Glomerular visceral epithelial cell (primary cell): ENCODE results near the gene PTPRE.

Experiments
- DNase-seq: peaks from one replicate; pipeline ENCODE4 v3.0.0-alpha.2; 2016; ENCODE audit errors: extremely low spot score

PTPRE gene

GRCh38 chr10:127951861-127952574 lies 45.1 kb downstream of the PTPRE start:
- DNase-seq: no peak

- DNase-seq: no peak
Measured at GRCh38 chr10:127952575-127952869, 45.6 kb downstream of the PTPRE start.

DNA sequence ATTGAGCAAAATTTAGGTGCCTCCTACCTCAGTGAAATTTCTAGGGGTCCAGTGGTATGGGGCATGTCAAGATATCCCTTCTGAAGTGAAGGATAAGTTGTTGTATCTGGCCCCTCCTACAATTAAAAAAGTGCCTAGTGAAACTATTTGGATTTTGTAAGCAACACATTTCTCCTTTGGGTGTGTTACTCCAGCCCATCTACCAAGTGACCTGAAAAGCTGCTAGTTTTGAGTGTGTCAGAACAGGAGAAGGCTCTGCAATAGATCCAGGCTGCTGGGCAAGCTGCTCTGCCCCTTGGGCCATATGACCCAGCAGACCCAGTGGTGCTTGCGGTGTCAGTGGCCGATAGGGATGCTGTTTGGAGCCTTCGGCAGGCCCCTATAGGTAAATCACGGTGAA lies 46.0 kb downstream of the PTPRE start:
- DNase-seq: no peak

DNA sequence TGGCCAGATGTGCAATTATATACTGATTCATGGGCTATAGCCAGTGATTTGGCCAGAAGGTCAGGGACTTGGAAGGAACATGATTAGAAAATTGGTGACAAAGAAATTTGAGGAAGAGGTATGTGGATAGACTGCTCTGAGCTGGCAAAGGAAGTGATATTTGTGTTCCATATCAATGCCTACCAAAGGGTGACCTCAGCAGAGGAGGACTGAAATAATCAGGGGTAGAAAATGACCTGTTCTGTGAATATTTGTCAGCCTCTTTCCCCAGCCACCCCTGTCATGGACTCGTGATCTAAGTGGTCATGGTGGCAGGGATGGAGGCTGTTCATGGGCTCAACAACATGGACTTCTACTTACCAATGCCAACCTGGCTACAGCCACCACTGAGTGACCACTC lies 47.0 kb downstream of the PTPRE start:
- no peak for DNase-seq

DNA sequence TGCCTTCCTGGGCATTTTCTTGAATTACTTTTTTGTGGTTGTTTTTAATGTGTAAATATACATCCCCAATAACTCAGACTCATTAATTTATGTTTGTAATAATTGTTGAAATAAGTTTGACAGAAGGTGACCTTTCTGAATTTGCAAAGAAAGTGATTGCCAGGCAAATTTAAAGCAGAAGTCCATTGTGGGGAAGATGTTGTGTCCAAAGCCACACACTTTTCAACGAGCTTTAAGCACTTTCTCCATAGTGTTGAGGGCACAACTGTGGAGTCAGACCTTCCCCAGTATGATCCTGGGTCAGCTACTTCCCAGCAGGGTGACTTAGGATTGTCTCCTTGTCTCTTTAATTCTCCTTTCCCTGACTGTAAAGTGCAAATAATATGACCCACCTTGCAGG lies 52.5 kb downstream of the PTPRE start:
- no peak for DNase-seq

- DNase-seq: no peak
Measured at GRCh38 chr10:127961071-127961470, 54.2 kb downstream of the PTPRE start.

- no peak for DNase-seq
Measured at GRCh38 chr10:127962205-127962604, 55.3 kb downstream of the PTPRE start.

- no peak for DNase-seq
Measured at GRCh38 chr10:127963136-127963535, 56.2 kb downstream of the PTPRE start.

DNA sequence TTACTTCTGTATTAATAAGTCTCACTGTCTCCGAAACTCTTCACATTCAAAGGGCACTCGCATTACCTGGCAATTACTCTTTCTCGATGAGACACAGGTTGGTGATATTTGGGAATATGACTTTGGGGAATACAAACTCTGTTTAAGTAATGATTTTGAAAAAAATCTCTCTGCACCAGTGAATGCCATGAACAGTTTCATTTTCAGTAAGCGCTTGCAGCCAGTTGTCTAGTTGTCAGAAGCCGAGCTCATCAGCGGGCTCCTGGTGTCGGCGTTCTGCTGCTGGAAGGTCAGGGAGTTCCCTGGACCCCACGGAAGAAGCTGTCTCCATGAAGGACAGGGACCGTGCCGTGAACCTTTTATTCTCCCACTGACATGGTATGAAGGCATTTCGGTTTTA lies 57.7 kb downstream of the PTPRE start:
- DNase-seq: no peak

DNA sequence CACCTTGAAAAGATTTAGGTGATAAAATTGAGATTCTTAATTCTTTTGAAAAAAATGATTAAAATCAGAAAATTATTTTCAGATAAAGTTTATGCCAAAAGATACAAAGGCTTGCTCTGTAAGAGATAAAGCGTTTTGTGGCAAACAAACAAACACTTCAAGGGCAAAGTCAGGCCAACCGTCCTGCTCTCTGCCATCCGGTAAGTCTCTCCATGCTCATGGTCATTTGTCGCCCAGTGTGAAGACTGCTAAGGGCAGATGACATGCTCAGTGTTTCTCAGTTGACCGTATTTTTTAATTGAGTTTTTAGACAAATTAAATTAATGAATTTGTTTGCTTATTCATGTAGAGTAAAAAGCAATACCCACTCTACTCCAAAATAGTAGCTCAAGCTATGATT lies 60.0 kb downstream of the PTPRE start:
- DNase-seq: no peak

DNA sequence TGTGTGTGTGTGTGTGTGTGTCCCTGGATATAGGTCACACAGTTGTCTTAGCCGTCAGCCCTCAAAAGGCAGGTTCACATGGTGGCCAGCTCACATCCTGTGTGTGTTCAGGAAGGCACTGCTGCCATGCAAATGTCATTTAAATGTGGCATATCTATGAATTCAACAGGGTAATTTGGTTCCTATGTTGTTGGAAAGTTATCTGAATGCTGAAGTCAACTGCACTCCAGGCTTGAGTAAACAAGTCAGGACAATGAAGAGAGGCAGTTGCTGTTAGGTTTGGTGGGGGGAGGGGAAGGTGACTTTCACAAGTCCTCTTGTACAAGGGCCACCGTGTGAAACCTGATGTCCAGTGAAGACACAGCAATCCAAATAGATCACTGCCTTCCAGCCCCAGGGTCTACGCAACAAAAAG lies 61.1 kb downstream of the PTPRE start:
- no peak for DNase-seq

DNA sequence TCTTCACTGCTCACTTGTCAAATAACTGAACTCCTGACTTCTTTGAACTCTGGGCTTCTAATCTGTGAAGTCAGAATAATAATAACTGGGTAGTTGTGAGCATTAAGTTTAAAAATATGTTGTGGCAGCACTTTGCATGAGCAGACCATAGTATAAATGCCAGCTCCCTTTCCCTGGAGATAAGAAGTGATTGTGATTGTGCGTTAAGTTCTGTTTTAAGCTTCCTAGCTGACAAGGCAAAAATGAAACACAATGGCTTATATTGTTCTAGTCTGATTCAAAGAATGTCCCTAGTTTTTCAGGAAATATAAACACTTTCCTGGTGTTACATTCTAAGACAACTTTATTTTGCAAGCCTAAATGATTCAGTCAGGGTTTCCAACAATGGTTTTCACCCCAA lies 61.8 kb downstream of the PTPRE start:
- no peak for DNase-seq

DNA sequence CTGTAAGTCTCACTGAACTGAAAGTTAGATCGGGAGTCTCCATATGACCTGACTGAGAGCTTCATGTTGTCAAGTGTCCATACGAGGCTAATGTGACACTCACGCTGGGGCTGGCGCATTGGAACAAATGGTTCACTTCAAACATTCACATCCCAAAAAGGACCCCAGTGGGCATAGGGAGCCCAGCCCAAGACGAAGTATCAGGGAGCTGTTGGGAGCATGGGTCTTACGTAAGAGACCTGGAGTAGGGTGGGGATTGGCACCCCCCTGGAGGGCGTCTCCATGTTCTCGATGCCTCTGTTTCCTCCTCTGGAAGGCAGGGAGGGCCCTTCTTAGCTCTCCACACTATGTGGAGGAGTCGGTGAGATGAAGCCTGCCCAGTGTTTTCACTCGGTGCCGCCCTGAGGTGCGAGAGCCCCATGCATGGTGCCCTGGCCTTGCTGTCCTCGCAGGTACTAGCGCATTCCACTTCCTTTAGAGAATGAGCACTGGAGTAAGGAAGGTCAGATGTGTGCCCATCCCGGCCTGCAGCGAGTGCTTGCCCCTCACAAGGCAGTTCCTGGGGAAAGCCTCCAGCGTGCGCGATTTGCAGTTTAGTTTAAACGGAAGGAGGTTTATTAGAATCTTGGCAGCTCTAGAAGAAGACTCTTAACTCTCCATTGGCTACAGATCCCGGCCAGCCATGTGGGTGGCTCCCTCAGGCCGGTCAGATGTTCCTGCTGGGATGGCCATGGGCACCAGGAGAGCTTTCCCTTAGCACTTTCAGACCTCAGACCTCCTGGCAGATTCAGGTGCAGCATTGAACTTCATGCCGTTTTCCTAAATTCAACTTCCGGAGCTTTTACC lies 64.4 kb downstream of the PTPRE start:
- no peak for DNase-seq

- DNase-seq: no peak
Measured at GRCh38 chr10:127971963-127972615, 65.2 kb downstream of the PTPRE start.

GRCh38 chr10:127972751-127973357 lies 66.0 kb downstream of the PTPRE start:
- no peak for DNase-seq

- no peak for DNase-seq
Measured at GRCh38 chr10:127973791-127974311, 66.9 kb downstream of the PTPRE start.

DNA sequence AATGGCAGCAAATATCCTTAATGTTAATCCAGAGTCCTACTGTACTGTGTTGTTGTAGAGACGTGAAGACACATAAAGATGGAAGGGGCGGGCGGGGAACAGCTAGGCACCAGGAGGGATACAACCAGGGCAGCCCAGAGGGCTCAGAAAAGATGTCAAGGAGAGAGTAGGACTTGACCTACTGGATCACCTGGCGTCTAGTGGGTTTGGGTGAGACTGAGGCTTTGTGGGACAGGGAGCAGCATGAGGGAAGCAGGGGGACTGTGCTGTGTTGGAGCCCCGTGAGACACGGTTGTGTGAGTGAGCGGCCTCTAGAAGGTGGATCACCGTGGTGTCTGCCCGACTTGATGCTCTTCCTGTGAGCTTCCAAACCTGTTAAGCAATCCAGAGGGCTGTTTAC lies 68.0 kb downstream of the PTPRE start:
- DNase-seq: no peak

GRCh38 chr10:127976286-127976685 lies 69.4 kb downstream of the PTPRE start:
- DNase-seq: no peak

- DNase-seq: no peak
Measured at GRCh38 chr10:127976701-127977356, 69.9 kb downstream of the PTPRE start.

GRCh38 chr10:127977357-127978009 lies 70.6 kb downstream of the PTPRE start:
- peak; percentile 93 for DNase-seq

- no peak for DNase-seq
Measured at GRCh38 chr10:127978481-127978880, 71.6 kb downstream of the PTPRE start.
